Superior temporal gyrus (tissue), 1 donor: ENCODE data around the gene HHAT.

Experiments used
- DNase-seq: peaks from one replicate; pipeline ENCODE4 v3.0.0-alpha.2; 2016; ENCODE audit errors: extremely low spot score

Gene HHAT

DNA sequence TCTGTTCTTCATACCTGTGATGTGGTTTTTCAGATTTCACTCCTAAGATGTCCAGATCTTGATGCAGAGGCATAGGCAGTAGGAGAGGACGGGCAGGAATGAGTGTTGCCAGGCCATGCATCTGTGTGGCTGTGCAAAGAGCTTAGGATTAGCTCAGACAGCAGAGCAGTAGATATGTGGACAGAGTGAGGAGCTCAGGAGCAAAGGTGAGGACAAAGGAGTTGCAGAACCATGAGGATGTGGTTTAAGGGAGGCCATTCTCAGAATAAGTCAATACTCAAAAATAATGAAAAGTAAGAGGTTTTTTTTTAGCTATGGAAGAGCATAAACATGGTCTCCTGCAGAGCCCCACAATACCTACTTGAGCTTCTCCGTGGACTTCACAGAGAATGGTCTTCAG lies 158.3 kb downstream of the HHAT start:
- DNase-seq: no peak

DNA sequence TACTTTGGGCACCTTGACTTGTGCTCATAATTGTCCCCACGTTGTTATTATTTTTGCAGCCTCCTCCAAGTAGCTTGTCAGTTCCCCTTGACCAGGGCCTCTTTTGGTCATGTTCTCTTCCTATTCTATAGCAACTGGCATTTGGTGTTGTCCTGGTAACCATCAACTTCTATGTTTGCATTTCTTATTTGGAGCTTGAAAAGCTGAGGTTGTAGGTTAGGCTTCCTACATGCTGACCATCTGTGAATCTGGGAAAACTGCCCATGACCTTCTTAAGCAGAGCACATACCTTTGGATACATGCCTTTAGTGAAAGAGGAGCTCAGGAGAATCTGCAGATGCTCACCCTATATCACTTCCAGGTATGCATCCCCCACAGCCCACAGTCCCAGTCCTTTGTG lies 160.8 kb downstream of the HHAT start:
- DNase-seq: no peak

DNA sequence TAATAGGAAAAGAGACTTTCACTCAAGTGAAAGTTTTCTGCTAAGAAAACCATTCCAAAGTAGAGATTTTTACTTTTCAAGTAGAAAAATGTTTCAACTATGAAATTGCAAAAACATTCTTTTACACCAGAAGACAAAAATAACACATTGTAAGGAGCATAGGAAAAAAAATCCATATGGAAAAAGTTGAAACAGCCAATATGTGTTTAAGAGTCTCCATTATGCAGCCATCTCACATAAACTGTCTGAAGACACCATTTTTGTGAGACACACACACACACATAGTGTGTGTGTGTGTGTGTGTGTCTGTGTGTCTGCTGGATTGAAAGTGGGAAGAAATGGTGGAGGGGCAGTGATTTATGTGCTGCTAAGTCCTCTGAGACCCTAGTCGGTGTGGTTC lies 162.1 kb downstream of the HHAT start:
- DNase-seq: no peak

DNA sequence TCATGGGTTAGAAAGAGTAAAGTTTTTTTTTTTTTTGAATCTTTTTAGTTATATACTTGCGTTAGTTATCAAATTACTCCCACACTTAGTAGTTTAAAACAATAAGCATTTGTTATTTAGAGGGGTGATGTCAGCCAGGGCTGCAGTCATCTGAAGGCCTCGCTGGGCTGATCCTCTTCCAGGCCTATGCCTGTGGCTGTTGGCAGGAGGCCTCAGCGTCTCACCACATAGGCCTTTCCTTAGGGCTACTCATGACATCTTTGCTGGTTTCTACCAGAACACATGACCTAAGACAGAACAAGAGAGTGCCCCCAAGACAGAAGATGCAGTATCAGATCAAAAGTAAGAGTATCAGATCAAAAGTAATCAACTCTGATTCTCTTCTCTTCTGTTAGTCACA lies 167.4 kb downstream of the HHAT start:
- DNase-seq: peak; percentile 63

DNA sequence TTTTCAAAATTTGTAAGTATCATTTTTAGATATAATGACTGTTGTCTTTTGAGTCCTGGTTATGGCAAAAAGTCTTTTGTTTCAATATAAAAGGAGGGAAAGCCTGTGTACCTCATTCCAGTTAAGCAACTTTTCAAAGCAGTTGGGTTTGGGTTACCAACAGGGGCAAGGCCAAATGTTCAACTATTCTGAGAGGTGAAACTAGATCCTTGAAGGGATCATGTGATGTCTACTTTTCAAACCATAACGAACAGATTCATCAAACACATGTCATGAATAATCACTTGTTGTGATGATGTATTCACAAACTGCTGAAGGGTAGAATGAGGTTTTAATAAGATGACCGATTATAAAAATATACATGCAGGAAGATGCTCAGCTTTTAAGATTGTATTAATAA lies 171.3 kb downstream of the HHAT start:
- no peak for DNase-seq

DNA sequence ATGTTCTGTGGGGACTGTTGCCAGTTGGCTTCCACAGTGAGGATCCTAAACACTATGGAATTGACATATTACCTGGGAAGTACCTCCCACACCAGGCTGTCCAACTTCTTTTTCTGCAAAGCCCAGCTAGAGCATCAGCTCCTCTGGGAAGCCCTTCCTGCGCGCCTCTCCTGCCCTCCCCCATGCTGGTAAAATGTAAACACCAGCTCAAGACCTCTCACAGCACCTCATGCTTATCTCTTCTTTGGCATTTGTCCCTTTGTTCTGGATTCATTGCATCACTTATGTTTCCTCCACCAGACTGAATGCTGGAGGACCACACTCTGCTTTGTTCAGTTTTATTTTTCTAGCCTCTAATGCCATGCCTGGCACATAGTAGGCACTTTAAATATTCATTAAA lies 172.1 kb downstream of the HHAT start:
- no peak for DNase-seq

DNA sequence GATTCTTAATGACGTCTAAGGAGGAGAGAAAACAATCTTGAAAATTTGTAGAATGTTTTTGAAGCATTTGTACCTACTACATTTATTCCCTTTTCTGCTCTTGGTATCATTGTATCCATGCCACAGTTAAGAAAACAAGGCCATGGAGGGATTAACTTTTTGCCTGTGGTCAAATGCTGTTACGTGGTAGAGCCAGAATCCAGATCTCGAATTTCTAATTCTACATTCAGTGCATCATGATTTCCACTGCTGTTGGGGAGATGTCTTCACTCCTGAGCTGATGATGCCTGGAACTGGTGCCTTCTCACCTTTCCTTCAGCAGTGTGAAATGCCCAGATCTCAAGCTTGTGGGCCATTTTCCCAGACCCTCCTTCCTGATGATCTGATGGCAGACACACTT lies 175.6 kb downstream of the HHAT start:
- DNase-seq: no peak

DNA sequence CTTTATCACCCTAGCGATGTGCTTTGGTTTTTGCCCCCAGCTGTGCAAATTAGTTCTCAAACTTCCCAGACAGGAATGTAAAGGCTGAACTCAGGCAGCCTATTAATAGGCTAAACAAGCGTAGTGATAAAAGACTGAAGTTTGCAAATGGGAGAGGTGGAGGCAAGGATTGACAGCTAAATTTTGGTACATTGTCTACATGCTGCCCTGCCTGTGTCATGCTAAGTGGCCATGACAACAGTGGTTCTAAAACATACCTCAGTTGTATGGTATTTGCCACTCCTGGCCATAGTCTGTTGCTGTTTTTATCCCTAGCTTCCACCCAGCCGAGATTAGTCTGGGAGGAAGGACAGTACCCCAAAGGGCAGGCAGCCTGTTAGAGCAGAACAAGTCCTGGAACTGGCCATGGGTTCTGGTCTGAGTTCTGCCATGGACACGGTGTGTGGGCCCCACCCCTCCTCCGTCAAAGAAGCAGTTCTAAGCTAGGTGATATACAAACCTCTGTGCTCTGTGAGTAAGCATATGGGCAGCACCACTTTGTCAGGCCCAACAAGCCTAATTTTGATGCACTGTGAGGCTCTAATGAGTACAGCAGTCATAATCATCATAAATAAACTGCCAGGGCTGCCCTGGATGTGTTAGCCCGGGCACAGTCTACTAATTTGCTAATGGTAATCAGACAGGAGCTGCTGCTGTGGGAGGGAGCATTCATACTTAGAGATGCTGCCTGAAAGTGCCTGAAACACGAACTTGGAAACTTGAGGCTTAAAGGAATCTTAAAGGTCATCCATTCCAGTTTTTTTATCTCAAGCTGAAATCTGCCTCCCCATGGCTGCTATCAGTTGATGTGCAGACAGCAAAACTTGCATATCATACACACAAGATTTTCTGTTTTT lies 177.1 kb downstream of the HHAT start:
- DNase-seq: no peak

DNA sequence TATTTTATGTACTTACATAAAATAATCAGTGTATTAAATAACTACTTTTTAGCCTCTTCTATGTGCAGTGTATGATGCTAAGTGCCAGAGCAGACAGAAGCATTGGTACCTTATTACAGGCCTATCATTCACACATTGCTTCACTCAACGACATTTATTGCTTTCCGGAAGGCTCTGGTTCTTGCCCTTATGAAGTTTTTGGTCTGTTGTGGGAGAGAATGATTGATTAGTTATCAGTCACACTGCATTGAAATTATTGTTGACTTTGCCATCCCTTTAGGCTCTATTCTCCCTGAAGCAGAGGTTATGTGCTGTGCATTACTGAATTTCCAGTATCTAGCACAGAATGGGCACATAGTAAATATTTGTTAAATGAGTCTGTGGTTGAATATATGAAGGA lies 178.0 kb downstream of the HHAT start:
- no peak for DNase-seq

DNA sequence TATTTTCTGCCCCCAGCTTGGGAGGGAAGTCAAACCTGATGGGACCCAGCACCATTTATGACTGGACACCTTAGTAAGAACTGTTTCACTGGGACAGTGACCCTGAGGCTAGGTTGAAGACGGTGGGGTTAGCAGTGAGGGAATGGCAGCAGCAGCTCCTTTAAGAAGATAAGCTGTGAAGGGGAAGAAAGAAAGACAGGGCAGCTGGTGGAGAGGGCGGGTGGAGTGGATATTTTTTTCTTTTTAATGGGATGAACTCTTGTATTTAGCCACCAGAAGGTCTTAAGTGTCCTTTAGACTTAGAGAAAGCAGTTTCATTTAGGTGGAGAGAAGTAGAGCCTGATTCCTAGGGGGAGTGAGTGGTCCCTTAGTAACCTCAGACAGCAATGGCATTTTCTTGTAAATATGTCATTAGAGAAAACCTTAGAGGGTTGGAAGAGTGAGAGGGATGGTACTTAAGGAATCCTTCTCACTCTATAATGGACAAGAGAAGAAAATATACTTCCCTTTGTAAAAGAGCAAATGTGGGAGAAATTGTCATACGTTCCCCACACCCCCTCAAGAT lies 187.5 kb downstream of the HHAT start:
- DNase-seq: no peak

DNA sequence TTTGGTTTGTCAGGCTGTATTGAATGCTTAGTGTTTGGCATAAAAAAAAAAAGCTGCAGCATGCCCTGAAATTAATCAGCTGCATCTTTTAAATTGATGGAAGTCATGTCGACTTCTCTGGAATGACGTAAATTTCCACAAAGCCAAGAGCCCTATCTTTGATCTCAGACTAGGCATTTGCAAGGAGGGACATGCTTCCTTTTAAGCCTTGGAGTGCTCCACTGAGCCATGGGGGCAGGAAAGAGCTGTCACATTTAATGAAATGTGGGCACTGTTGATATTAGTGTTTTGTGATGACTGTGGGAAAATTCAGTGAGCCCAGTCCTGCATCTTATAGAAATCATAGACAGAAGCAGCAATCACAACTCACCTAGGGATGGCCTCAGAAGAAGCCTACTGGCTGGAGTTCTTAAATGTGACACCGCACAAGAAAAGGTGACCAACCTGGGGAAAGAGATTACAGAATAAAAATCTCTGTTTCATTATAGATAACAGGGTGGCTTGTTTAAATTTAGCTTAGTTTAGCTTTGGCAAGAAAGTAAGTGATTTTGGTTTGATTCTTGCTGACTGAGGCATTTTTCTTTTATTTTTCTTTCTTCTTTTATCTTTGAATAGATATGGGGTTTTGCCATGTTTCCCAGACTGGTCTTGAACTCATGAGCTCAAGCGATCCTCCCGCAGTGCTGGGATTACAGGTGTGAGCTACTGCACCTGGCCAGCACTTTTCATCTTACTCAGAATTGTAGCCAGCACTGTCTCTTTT lies 188.2 kb downstream of the HHAT start:
- no peak for DNase-seq

DNA sequence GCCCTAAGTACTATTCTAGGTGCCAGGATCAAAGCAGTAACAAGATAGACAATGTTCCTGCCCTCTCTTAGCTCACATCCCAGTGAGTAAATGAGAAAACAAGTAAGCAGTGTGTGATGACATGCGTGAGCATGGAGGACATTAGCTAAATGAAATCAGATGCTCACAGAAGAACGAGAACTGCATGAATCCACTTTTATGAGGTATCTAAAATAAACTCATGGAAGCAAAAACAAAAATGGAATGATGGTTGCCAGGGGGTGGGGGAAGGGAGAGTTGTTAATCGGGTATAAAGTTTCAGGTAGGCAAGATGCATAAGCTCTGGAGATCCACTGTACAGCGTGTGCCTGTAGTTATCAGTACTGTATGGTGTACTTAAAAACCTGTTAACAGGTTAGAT lies 195.1 kb downstream of the HHAT start:
- DNase-seq: no peak

DNA sequence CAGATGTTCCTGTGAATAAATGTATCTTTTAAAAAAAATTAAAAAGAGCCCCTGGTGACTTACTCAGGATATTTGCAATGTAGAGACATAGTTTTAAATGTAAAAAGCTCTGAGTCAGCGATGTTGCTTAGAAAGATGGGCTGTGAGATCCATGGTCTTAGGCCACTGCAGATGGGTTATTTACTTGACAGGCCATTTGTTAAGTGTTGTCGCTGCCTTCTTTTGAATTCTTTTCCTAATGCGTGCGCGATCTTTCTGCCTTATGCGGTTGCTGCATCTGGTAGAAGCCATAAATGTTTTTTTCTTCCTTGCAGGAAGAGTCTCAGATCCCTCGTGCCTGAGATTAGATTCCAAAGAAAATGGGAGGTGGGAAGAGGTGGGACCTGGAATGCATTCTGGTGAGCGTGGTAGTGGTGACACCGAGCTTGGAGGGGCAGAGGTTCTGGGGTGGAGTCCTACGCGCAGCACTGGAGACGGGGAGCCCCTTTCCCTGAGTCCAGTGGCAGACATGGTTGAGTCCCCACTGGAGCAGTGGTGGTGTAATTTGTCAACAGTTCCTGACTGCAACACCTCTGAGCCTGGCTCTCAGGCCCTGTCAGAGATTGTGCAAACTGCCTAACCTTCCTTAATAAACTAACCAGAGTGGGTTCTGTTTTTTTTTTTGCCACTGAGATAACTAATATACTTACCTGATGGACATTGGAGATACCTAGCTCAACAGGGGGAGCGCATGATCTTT lies 197.2 kb downstream of the HHAT start:
- no peak for DNase-seq

DNA sequence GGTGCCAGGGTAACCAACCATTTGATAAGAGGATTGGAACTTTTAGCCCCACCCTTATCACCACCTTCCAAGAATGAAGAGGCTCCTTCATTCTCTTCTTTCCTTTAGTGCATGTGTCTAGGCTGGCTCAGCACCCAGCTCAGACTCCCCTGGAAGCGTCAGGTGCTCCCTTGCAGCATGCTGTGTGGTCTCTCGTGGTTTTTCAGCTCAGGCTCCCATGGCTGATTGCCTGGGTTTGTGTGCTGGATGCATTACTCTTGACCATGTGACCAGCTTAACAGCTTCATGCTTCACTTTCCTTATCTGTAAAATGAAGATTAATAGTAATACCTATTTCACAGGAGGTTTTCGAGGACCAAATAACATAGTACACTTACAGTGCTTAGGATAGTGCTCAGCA lies 198.4 kb downstream of the HHAT start:
- DNase-seq: no peak

DNA sequence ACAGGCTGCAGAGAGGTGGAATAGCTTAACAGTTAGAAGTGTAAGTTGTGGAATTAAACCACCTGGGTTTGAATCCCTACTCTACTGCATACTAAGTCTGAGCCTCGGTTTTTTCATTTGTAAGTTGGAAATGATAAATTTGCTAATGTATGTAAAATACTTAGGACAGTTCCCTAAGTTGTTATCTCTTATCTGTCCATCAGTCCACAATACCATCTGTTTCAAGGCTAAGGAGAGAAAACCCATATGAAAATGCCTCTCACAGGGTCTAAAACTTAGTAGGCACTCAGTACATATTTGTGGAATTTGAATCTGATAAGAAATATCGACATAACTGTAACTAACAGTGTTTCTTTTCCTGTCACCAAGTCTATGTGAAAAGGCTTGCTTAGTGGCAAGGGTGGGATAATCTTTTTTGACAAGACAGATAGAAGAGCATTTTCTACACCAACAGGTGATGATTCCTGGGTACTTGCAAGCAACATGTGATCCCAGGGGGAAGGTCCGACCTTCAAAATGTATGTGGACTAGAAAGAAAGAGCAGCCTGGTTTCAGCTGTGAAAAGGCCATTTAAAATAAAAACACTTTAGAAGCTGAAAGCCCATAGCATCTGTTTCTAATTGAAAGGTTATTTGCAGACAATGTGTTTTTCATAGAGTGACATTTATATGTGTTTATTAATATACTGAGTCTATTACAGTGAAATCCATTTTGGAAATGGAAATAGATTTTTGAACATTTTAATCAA lies 202.9 kb downstream of the HHAT start:
- no peak for DNase-seq

DNA sequence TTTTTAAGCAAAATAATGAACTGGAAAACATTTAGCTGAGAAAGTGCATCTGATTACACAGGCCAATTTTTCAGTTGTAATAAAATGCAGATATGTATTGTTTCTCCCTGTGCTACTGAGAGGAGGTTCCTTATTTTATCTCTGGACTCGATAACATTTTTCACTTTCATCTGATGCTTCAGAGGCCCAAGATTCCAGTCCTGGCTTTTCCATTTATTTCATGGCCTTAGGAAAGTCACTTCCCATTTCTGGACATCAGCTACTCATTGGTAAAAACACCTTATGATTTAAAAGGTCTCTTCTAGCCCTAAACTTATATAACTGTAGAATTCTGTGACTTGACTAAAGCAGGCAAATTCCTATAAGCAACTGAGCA lies 203.5 kb downstream of the HHAT start:
- DNase-seq: no peak

DNA sequence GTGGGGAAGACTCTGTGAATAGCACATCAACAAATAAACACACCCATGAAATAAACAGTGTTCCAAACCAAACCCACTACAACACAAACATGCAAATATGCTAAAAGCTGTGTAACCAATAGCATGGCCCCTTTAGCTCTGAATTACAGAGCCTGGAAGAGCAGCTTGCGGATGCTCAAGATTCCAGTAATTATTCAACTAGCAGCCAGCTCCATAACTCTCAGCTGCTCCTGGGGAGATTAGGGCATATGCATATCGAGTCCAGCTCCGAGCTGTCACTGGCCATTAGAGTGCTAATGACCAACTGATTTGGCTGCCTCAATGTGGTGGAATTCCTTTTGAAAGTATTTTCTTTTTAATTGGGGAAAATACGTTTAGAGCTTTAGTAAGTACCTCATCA lies 207.1 kb downstream of the HHAT start:
- DNase-seq: no peak

DNA sequence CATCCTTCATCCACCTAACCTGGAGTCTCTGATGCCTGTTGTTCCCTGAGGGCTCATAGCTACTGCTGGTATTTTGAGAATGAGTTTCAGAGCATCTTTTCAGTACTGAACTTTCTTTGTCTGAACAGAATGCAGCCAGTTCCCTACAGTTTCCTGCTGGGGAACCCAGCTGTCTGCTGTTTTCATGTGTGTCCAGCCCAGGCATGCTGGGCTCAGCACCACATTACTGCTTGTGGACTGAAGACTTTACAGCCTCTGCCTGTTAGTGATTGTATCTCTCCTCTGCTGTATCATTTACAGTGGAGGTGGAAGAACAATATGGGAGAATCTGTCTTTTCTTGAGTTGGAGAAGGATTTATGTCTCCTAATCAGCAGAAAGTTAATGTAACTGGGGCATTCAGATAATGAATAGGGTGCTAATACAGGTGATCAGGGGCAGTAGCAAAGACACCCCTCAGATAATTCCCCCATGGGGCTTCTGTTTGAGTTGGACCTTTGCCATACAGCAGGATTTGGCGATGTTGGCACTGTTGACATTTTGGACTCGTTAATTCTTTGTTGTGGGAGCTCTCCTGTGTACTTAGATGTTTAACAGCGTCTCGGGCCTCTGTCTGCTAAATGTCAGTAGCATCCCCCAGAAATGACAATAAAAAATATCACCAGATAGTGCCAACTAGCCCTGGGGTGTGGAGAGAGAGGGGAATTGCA lies 207.7 kb downstream of the HHAT start:
- no peak for DNase-seq

DNA sequence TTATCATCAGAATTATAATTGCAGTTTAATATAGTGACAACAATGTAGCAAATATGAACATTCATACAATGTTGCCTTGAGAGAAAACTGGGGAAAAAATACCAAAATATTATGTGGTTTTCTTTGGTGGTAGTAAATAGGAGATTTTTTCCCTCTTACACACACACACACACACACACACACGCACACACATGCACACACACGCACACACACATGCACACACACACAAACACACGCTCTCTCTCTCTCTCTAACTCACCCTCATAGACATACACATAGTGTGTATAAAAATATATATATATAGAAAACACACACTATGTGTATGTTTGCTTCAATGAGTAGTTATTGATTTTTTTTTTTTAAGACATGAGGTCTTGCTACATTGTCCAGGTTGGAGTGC lies 211.6 kb downstream of the HHAT start:
- no peak for DNase-seq

DNA sequence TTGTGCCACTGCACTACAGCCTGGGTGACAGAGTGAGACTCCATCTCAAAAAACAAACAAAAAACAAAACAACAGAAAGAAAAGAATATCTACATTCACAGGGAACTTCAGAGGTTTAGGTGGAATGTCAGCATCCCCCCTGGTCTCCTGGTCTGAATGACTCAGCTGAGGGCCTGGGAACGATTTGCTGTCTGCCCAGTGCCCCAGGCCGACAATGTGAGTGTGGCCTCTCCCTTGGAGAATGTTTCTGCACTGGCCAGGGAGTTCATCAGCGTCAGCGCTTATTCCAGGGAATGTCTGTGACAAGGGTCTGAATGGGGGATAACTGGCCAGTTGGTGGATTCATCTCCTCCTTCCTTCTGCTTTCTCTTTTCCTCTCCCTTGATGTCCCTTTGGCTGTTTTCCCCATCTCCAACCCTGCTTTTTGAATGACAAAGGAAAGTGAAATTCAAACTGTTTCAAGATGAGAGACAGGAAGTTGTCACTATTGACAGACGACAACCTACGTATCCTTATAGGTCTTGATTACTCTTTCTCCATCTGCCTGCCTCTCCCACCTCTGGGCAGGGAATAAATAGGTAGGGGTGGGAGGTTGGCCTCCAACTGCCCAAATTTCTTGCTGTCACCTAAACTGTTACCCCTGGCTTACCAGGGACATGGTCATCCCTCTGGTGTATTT lies 213.1 kb downstream of the HHAT start:
- no peak for DNase-seq
